Spleen (tissue), 11 donors: Measurements from ENCODE around the gene NFATC1. TPM values are rescaled to one million over a fixed set of nuclear protein-coding genes. Genes with fewer than 3 reads are reported as not detected.
A peak's percentile ranks its signal among the peaks of the same experiment; 100 is the strongest.

Experiments used
- DNase-seq: peaks from one replicate; pipeline ENCODE4 v3.0.0-alpha.2; 2020
- H3K27ac ChIP-seq, 8 donors: fragments of 200-600 bp; sonication (generic) in 7 of 8; 1 replicate in 4 of 8; 2 replicates in 4 of 8; pipeline versions ENCODE4 v1.5.0 to v1.8.0; 2016 to 2021; ENCODE audit warnings: inconsistent platforms in 4 of 8, mild to moderate bottlenecking in 4 of 8, moderate library complexity in 1 of 8
- H3K27me3 ChIP-seq, 7 donors: fragments of 200-600 bp; sonication (generic) in 6 of 7; replicated peaks in 1 of 7; 1 replicate in 4 of 7; 2 replicates in 3 of 7; pipeline versions ENCODE4 v1.5.0 to v1.8.0; 2016 to 2021; ENCODE audit warnings: inconsistent platforms in 3 of 7, mild to moderate bottlenecking in 1 of 7
- H3K36me3 ChIP-seq, 6 donors: fragments of 200-600 bp; sonication (generic) in 5 of 6; 1 replicate in 4 of 6; 2 replicates in 2 of 6; pipeline versions ENCODE4 v1.5.0 to v1.8.0; 2016 to 2021; ENCODE audit warnings: inconsistent platforms in 2 of 6
- H3K4me1 ChIP-seq, 6 donors: fragments of 200-600 bp; sonication (generic) in 5 of 6; 1 replicate in 3 of 6; 2 replicates in 3 of 6; pipeline versions ENCODE4 v1.5.0 to v1.8.0; 2016 to 2021; ENCODE audit warnings: inconsistent platforms in 3 of 6
- H3K4me3 ChIP-seq, 8 donors: fragments of 200-600 bp; sonication (generic) in 7 of 8; 1 replicate in 4 of 8; 2 replicates in 4 of 8; pipeline versions ENCODE4 v1.5.0 to v1.8.0; 2016 to 2021; ENCODE audit warnings: inconsistent platforms in 4 of 8, mild to moderate bottlenecking in 4 of 8, moderate library complexity in 2 of 8
- H3K9me3 ChIP-seq, 8 donors: fragments of 200-600 bp; sonication (generic) in 7 of 8; 1 replicate in 4 of 8; 2 replicates in 4 of 8; pipeline versions ENCODE4 v1.5.0 to v1.8.0; 2016 to 2021; ENCODE audit warnings: inconsistent platforms in 4 of 8
- POLR2A ChIP-seq, 3 donors: fragments of 450-650 bp; IDR thresholded peaks; one replicate each; pipeline ENCODE4 v1.5.1; 2017; ENCODE audit warnings: antibody characterized with exemption in 3 of 3, mild to moderate bottlenecking in 1 of 3
- POLR2AphosphoS5 ChIP-seq, 3 donors: sonication (generic); formaldehyde crosslinking; IDR thresholded peaks; one replicate each; pipeline ENCODE4 v1.5.1; 2017; ENCODE audit warnings: antibody characterized with exemption in 3 of 3
- WGBS, 5 donors: extraction: QIAGEN DNeasy Blood & Tissue Kit in 3 of 5; methylation state at CpG; one replicate each; pipeline versions ENCODE4 v1.1.5 to v1.1.7; 2013 to 2018; 5-methylcytosine and 5-hydroxymethylcytosine counted together
- intact Hi-C: fragments of 100-400 bp; cut with DNase I; formaldehyde crosslinking; loops from one replicate; pipeline ENCODE4 v1.15.0; 2023; ENCODE audit warnings: low total_unique reads
- polyA plus RNA-seq, 3 donors: library from polyadenylated mRNA; stranded (reverse); fragments of 200-250 nt; gene quantifications; one replicate each; pipeline ENCODE4 v1.2.1, GENCODE V29; 2013
- total RNA-seq, 7 donors: library from RNA; depleted of rRNA in 3 of 7; stranded (reverse); fragments of >200 nt in 3 of 7; fragmentation: NEBNext Ultra II Directional in 4 of 7; extraction: Animal tissue kit (Norgen Biotek cat#: 25700) in 4 of 7; gene quantifications; one replicate each; pipeline versions ENCODE4 v1.1.0 to v1.2.1, GENCODE V29; 2016 to 2021
- TF ChIP-seq, protein P1 (sequence below), 11 experiments: fragments of 200-600 bp in 7 of 11; fragments of 450-650 bp in 4 of 11; sonication (generic) in 4 of 11; IDR thresholded peaks in 8 of 11; conservative IDR thresholded peaks in 3 of 11; 1 replicate in 7 of 11; 2 replicates in 4 of 11; pipeline versions ENCODE4 v1.4.0 to v1.8.0; 2016 to 2021; ENCODE audit warnings: antibody characterized with exemption in 11 of 11, inconsistent platforms in 4 of 11, mild to moderate bottlenecking in 1 of 11
- donor health status: healthy with polysubstance abuse.
- donor health status: DM: no; HTN: no; CAD: no; lungs with moderate emphysema.
- donor health status: DM: no; HTN: no; CAD: no.
- donor health status: Bipolar disorder and iron deficiency.
- donor health status: healthy.
- donor health status: DM: no; HTN: no; CAD: no.
- donor health status: DM: yes; HTN: yes; CAD: no.

The NFATC1 gene
- total and polyA plus RNA-seq, 10 donors: 20.7 to 64.9 (median 47.4) TPM

GRCh38 chr18:79497638-79498081 is 101.9 kb downstream of the NFATC1 start:
- TF ChIP-seq POLR2AphosphoS5 (IDR thresholded peaks at IDR 0.05) (no peak), POLR2A (IDR thresholded peaks at IDR 0.05) (no peak)
- TF ChIP-seq, protein P1, sequence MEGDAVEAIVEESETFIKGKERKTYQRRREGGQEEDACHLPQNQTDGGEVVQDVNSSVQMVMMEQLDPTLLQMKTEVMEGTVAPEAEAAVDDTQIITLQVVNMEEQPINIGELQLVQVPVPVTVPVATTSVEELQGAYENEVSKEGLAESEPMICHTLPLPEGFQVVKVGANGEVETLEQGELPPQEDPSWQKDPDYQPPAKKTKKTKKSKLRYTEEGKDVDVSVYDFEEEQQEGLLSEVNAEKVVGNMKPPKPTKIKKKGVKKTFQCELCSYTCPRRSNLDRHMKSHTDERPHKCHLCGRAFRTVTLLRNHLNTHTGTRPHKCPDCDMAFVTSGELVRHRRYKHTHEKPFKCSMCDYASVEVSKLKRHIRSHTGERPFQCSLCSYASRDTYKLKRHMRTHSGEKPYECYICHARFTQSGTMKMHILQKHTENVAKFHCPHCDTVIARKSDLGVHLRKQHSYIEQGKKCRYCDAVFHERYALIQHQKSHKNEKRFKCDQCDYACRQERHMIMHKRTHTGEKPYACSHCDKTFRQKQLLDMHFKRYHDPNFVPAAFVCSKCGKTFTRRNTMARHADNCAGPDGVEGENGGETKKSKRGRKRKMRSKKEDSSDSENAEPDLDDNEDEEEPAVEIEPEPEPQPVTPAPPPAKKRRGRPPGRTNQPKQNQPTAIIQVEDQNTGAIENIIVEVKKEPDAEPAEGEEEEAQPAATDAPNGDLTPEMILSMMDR (IDR thresholded peaks at IDR 0.05 in 8 of 11, conservative IDR thresholded peaks at IDR 0.05 in 3 of 11): no peak
- Histone ChIP-seq H3K9me3 (peaks cover 0 to 41% (median 28%) of the 10 kb centered on the region in 8 donors), H3K27me3 (no peaks in the 10 kb centered on the region), H3K4me1 (peaks cover 8 to 32% (median 18%) of the 10 kb centered on the region in 6 donors), H3K36me3 (peaks cover 0 to 47% (median 14%) of the 10 kb centered on the region in 6 donors), H3K4me3 (peak overlapping the region in 1 of 8 donors; percentile 27), H3K27ac (peak overlapping the region in 5 of 8 donors; percentile 2 to 78 (median 62))
- intact Hi-C loops: no loop called here
- no peak for DNase-seq
- WGBS, 5 donors: 46 to 77% (median 63%) methylated on average over 4 of the region's 4 CpGs

DNA sequence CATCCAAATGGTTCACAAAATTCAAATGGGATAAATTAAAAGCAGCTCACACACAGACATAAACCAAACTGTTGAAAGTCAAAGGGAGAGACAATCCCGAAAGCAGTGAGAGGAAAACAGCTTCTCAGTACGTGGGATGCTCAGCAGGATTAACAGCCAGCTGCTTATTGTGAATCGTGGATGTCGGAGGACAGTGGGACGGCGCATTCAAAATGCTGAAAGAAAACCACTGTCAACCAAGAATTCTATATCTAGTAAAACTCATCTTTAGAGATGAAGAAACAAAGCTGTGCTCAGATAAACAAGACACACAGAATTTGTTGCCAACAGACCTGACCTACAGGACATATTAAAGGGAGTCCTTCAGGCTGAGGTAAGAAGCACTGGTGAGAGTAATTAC is 102.9 kb downstream of the NFATC1 start:
- peaks cover 0 to 46% (median 7%) of the 10 kb centered on the region in 6 donors for H3K36me3 ChIP-seq
- intact Hi-C loops: no loop called here
- peaks cover 0 to 38% (median 28%) of the 10 kb centered on the region in 8 donors for H3K9me3 ChIP-seq
- 96 to 98% (median 98%) methylated on average over 6 of the region's 6 CpGs for WGBS, 5 donors
- H3K4me3 ChIP-seq: no peak overlapping the region
- H3K27ac ChIP-seq: no peak overlapping the region
- no peaks in the 10 kb centered on the region for H3K27me3 ChIP-seq
- no peak for DNase-seq
- H3K4me1 ChIP-seq: peaks cover 8 to 33% (median 20%) of the 10 kb centered on the region in 6 donors
- no peak for TF ChIP-seq POLR2A (IDR thresholded peaks at IDR 0.05)
- TF ChIP-seq POLR2AphosphoS5 (IDR thresholded peaks at IDR 0.05): no peak
- TF ChIP-seq, protein P1 (IDR thresholded peaks at IDR 0.05 in 8 of 11, conservative IDR thresholded peaks at IDR 0.05 in 3 of 11): no peak

DNA sequence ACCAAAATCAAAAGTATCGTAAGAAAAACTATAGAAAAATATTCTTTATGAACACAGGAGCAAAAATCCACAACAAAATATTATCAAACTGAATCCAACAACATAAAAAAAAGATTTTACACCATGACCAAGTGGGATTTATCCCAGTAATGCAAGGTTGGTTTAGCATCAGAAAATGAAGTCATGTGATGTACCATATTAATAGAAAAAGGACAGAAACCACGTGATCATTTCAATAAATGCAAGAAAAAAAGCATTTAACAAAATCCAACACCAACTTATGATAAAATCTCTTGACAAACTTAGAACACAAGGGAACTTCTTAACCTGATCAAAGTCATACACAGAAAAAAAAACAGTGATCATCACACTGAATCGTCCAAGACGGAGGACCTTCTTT is 105.3 kb downstream of the NFATC1 start:
- Histone ChIP-seq H3K27me3 (no peaks in the 10 kb centered on the region), H3K4me1 (peaks cover 11 to 41% (median 24%) of the 10 kb centered on the region in 6 donors), H3K4me3 (no peak overlapping the region), H3K36me3 (peaks cover 0 to 28% (median 3%) of the 10 kb centered on the region in 6 donors), H3K27ac (no peak overlapping the region), H3K9me3 (peaks cover 0 to 33% (median 28%) of the 10 kb centered on the region in 8 donors)
- 91 to 99% (median 96%) methylated on average over 4 of the region's 4 CpGs for WGBS, 5 donors
- no peak for DNase-seq
- intact Hi-C loops: no loop called here
- TF ChIP-seq, protein P1 (IDR thresholded peaks at IDR 0.05 in 8 of 11, conservative IDR thresholded peaks at IDR 0.05 in 3 of 11): no peak
- TF ChIP-seq POLR2AphosphoS5 (IDR thresholded peaks at IDR 0.05): no peak
- no peak for TF ChIP-seq POLR2A (IDR thresholded peaks at IDR 0.05)

GRCh38 chr18:79502782-79503181 is 107.1 kb downstream of the NFATC1 start:
- Histone ChIP-seq H3K4me3 (no peak overlapping the region), H3K27ac (peak overlapping the region in 1 of 8 donors; percentile 4), H3K4me1 (peaks cover 20 to 41% (median 28%) of the 10 kb centered on the region in 6 donors), H3K27me3 (no peaks in the 10 kb centered on the region), H3K36me3 (peaks cover 0 to 12% (median 0%) of the 10 kb centered on the region in 6 donors), H3K9me3 (peaks cover 0 to 28% (median 26%) of the 10 kb centered on the region in 8 donors)
- no peak for DNase-seq
- WGBS, 5 donors: 49 to 66% (median 55%) methylated on average over 4 of the region's 4 CpGs
- intact Hi-C loops: no loop called here
- no peak for TF ChIP-seq POLR2A (IDR thresholded peaks at IDR 0.05)
